K562 (cell line): Measurements from ENCODE around the gene COMMD1. TPM values are rescaled to one million over a fixed set of nuclear protein-coding genes. Genes with fewer than 3 reads are reported as not detected.

Experiments
- ATAC-seq: fragments of 200-7000 bp; cut with Tn5 transposase; 3 replicates; pipeline ENCODE4 v1.9.1; 2020; ENCODE audit warnings: moderate library complexity
- BruUV-seq: library from RNA; stranded (reverse); fragments of 400-500 nt; replicated peaks from 2 replicates; lab custom pipeline; 2021; lab: Mats Ljungman, UMichigan
- CTCF ChIA-PET: fragments of 300-600 bp; formaldehyde crosslinking; extraction: SDS; loops from one replicate; lab custom pipeline; 2021; ENCODE audit warnings: low intra/inter-chr PET ratio; lab: Yijun Ruan, JAX
- POLR2A ChIA-PET: fragments of 300-600, 350-650 bp; sonication (Branson Sonifier 250); formaldehyde crosslinking; extraction: SDS; loops from one replicate; lab custom pipeline; 2021; ENCODE audit warnings: antibody characterized with exemption, inconsistent platforms; lab: Yijun Ruan, JAX
- DNase-seq, 4 experiments: peaks; one replicate each; pipeline versions ENCODE4 v3.0.0 to v3.0.0-alpha.2; 2011 to 2018; ENCODE audit warnings: low spot score in 3 of 4, mixed read lengths in 3 of 4; ENCODE audit errors: extremely low read depth in 1 of 4
- FAIRE-seq: peaks from 2 replicates; lab custom pipeline; 2011; peaks lifted over from hg19 to GRCh38; lab: Jason Lieb, UNC
- H2AFZ ChIP-seq: 2 replicates; pipeline ENCODE4 v1.6.0; 2011; ENCODE audit warnings: low read depth, low read length, control low read depth, inconsistent platforms
- H3K27ac ChIP-seq: fragments of 200-600 bp; 3 replicates; pipeline ENCODE4 v1.8.0; 2011; ENCODE audit warnings: low read depth, mild to moderate bottlenecking, control low read depth, inconsistent platforms, low read length, moderate library complexity, mixed read lengths; ENCODE audit errors: extremely low read depth
- H3K27me3 ChIP-seq, 2 experiments: fragments of 300-600 bp in 1 of 2; 2 replicates in 1 of 2; 3 replicates in 1 of 2; pipeline versions ENCODE4 v1.6.0 to v1.8.0; 2011; ENCODE audit warnings: inconsistent platforms in 2 of 2, low read length in 2 of 2, mild to moderate bottlenecking in 1 of 2, mixed read lengths in 1 of 2, moderate library complexity in 1 of 2; ENCODE audit not compliant: control insufficient read depth in 2 of 2, insufficient read depth in 2 of 2
- H3K36me3 ChIP-seq: fragments of 300-600 bp; 3 replicates; pipeline ENCODE4 v1.8.0; 2011; ENCODE audit warnings: mild to moderate bottlenecking, low read length, inconsistent platforms; ENCODE audit not compliant: control insufficient read depth, insufficient read depth
- H3K4me1 ChIP-seq, 2 experiments: fragments of 200-600 bp in 1 of 2; replicated peaks in 1 of 2; 2 replicates in 1 of 2; 3 replicates in 1 of 2; pipeline versions ENCODE4 v1.5.1 to v1.8.0; 2011; ENCODE audit warnings: inconsistent platforms in 2 of 2, low read length in 2 of 2, mild to moderate bottlenecking in 1 of 2, mixed read lengths in 1 of 2, moderate library complexity in 1 of 2; ENCODE audit not compliant: control insufficient read depth in 2 of 2, insufficient read depth in 2 of 2
- H3K4me2 ChIP-seq: 2 replicates; pipeline ENCODE4 v1.6.1; 2011; ENCODE audit warnings: low read length, control low read depth, inconsistent platforms, mixed read lengths; ENCODE audit not compliant: insufficient read depth
- H3K4me3 ChIP-seq: fragments of 200-600 bp; sonication (generic), shearing (Covaris generic); 2 replicates; pipeline ENCODE4 v1.5.1; 2016; ENCODE audit warnings: control low read depth, inconsistent platforms
- H3K79me2 ChIP-seq: fragments of 200-600 bp; 3 replicates; pipeline ENCODE4 v1.8.0; 2011; ENCODE audit warnings: low read length, inconsistent platforms; ENCODE audit not compliant: control insufficient read depth, insufficient read depth
- H3K9ac ChIP-seq, 2 experiments: 2 replicates each; pipeline versions ENCODE4 v1.6.0 to v1.6.1; 2011; ENCODE audit warnings: low read depth in 2 of 2, low read length in 2 of 2, control low read depth in 1 of 2, inconsistent platforms in 1 of 2, mild to moderate bottlenecking in 1 of 2, mixed read lengths in 1 of 2; ENCODE audit not compliant: insufficient read depth in 1 of 2
- H3K9me1 ChIP-seq: one replicate; pipeline ENCODE4 v1.6.0; 2011; ENCODE audit warnings: inconsistent platforms, mild to moderate bottlenecking, low read length, moderate library complexity; ENCODE audit not compliant: control insufficient read depth, insufficient read depth
- H3K9me3 ChIP-seq: replicated peaks from 2 replicates; pipeline ENCODE4 v1.5.1; 2011; ENCODE audit warnings: low read depth, low read length, inconsistent platforms; ENCODE audit not compliant: control insufficient read depth, insufficient read depth
- H4K20me1 ChIP-seq: replicated peaks from 2 replicates; pipeline ENCODE4 v1.6.1; 2011; ENCODE audit warnings: low read length, inconsistent platforms, mixed read lengths; ENCODE audit not compliant: control insufficient read depth, insufficient read depth
- CBFA2T3 ChIP-seq: fragments of 450-650 bp; IDR thresholded peaks from 2 replicates; pipeline ENCODE4 v1.6.1; 2017
- CTBP1 ChIP-seq: fragments of 450-650 bp; IDR thresholded peaks from 2 replicates; pipeline ENCODE4 v1.6.1; 2016; ENCODE audit warnings: borderline replicate concordance
- ESRRA ChIP-seq: fragments of 450-650 bp; IDR thresholded peaks from 2 replicates; pipeline ENCODE4 v1.6.1; 2014; ENCODE audit warnings: low read depth, mild to moderate bottlenecking, moderate library complexity, borderline replicate concordance
- HBP1 ChIP-seq: fragments of 450-650 bp; formaldehyde crosslinking; IDR thresholded peaks from 2 replicates; pipeline ENCODE4 v1.4.0; 2022; ENCODE audit warnings: missing genetic modification characterization
- WGBS: fragments of 100-300 bp; shearing (Covaris generic); methylation state at CpG from one replicate; pipeline ENCODE4 v1.1.6; 2016; ENCODE audit warnings: low coverage, mixed read lengths; ENCODE audit not compliant: insufficient coverage; ENCODE audit errors: missing lambda C conversion rate; 5-methylcytosine and 5-hydroxymethylcytosine counted together
- in situ Hi-C: fragments of 300-500 bp; cut with MboI; formaldehyde crosslinking; loops from 4 replicates; pipeline ENCODE4 v1.15.0; 2018; ENCODE audit warnings: inconsistent platforms, mixed read lengths
- intact Hi-C: fragments of 100-400 bp; cut with micrococcal nuclease; formaldehyde crosslinking; loops from 2 replicates; pipeline ENCODE4 v1.14.2; 2022
- polyA plus RNA-seq, 8 experiments: library from polyadenylated mRNA; depleted of rRNA in 4 of 8; stranded (reverse) in 5 of 8; unstranded in 3 of 8; fragments of >200 nt; fragmentation: Nextera tagmentation in 2 of 8; fragmentation: Illumina TruSeq in 1 of 8; extraction: Ambion mirVana in 2 of 8; extraction: Trizol in 1 of 8; gene quantifications; 2 replicates each; pipeline versions ENCODE4 v1.2.1 to v1.2.3, GENCODE V29; 2011 to 2014; ENCODE audit warnings: inconsistent platforms in 1 of 8, missing spikeins in 1 of 8
- total RNA-seq, 7 experiments: library from RNA; depleted of rRNA in 6 of 7; stranded (reverse); fragments of >200 nt in 6 of 7; fragmentation: Illumina TruSeq in 2 of 7; extraction: Trizol in 2 of 7; gene quantifications; 2 replicates each; pipeline versions ENCODE4 v1.2.1 to v1.2.3, GENCODE V29; 2011 to 2021; ENCODE audit warnings: low replicate concordance in 1 of 7

The COMMD1 gene
- total and polyA plus RNA-seq, 9 of the 15 experiments (the other 6 are each of a cell fraction or from before 2014, with no cell fraction given) = 14.4 to 77.0 (median 21.4) TPM

DNA sequence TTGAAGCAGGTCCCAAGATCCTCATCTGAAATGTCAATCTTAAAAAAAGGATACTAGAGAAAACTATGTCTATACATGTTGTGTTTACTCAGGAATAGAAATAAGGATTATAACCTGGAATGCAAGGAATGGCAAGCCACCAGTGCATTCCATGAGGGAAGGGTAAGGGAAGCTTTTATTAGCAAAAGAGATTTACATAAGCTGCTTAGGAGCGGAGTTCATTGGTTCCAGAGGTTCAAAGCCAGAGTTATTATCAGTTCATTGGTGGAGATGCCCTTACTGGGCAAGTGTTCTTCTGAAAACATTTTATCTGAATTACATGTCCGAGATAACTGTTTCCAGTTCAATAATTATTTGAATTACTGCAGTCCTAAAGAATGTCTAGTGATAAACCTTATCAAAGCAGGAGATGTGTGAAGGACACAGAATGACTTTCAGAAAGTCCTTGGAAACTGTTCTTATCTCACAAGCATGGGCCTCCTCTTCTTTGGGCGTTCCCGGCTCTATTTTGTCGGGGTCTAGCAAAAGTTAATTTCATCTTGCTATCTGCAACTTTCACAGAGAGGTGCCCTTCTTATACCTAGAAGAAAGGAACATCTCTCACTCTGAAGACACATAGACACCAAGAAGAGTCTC, 23.5 kb downstream of the COMMD1 start:
- ChIA-PET CTCF (no interaction called here), POLR2A (interaction anchor here (0.6 to 1.2 kb wide), 3 partner anchors 9 to 138 kb away, joined by 3 read pairs; no protein-coding TSS in a partner anchor)
- H3K27me3 ChIP-seq = no peaks in the 10 kb centered on the region
- 12% methylated on average over 5 of the region's 5 CpGs for WGBS
- H3K79me2 ChIP-seq = no peaks in the 10 kb centered on the region
- no peak overlapping the region for H3K9ac ChIP-seq
- peak overlapping the region; percentile 7; the same call in 1 of the 2 replicates for H2AFZ ChIP-seq
- intact Hi-C loops = no loop called here
- H3K4me1 ChIP-seq = peaks cover 0 to 13% of the 10 kb centered on the region in 2 experiments; a peak in 3 of 5 replicates
- peak; percentile 44 for FAIRE-seq
- no peaks in the 10 kb centered on the region for H3K9me3 ChIP-seq
- H3K36me3 ChIP-seq = no peaks in the 10 kb centered on the region
- no peak; the same call in 2 of the 3 replicates for ATAC-seq
- peak overlapping the region; percentile 10; the same call in 1 of the 2 replicates for H3K4me2 ChIP-seq
- peak; percentile 39; the same call in 1 of the 2 replicates for TF ChIP-seq CBFA2T3
- no peak for TF ChIP-seq HBP1 (CRISPR knock-in tag)
- peak; percentile 41; the same call in 1 of the 2 replicates for TF ChIP-seq CTBP1
- peak; percentile 96 for TF ChIP-seq ESRRA
- no peaks in the 10 kb centered on the region for H4K20me1 ChIP-seq
- no peak overlapping the region for H3K27ac ChIP-seq
- no TSS peak for BruUV-seq
- H3K4me3 ChIP-seq = no peak overlapping the region
- H3K9me1 ChIP-seq = no peaks in the 10 kb centered on the region
- peak in 2 of 4 experiments; percentile 12 to 31 for DNase-seq
- in situ Hi-C loops = no loop called here
